NCI-H446 (cell line): Measurements from ENCODE around the gene NAV1.

Experiments used
- DNase-seq, 2 experiments: peaks; one replicate each; lab custom pipeline; 2025; lab: John Stamatoyannopoulos, UW

The NAV1 gene

GRCh38 chr1:201586806-201587205 lies 47.9 kb downstream of the NAV1 start:
- DNase-seq = no peak

- no peak for DNase-seq
Observed at GRCh38 chr1:201587729-201588128, 48.8 kb downstream of the NAV1 start.
